Measurements from ENCODE around the gene THADA.

Gene THADA

GRCh38 chr2:43438342-43438741 lies 157.5 kb downstream of the THADA start:
- no peak overlapping the region for H3K4me3 ChIP-seq (ENCODE audit: low read depth, low read length)
- TF ChIP-seq CTCF (IDR thresholded peaks at IDR 0.05; ENCODE audit: low read depth, low read length), result no peak

- H3K4me3 ChIP-seq (ENCODE audit: low read depth, low read length), result no peak overlapping the region
- no peak for TF ChIP-seq CTCF (IDR thresholded peaks at IDR 0.05; ENCODE audit: low read depth, low read length)
Measured at GRCh38 chr2:43437363-43437762, 158.5 kb downstream of the THADA start.

DNA sequence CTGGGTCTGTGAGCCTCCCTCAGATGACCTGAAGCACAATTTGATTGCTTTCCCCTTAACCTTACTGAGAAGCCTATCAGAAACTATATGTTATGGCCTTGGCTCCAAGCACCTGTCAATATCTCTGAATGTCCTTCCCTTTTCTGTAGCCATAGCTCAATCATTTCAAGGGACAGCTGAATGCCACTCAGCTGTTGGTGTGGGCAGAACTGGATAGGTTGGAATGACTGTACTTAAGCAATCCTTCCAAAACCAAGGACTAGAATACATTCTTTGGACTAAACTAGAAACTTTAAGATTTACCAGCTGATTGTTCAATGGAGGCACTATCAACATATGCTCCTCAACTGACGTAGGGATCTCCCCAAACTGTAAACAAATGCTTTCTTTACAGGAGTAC lies 159.4 kb downstream of the THADA start:
- TF ChIP-seq CTCF (IDR thresholded peaks at IDR 0.05; ENCODE audit: low read depth, low read length), result no peak
- no peak overlapping the region for H3K4me3 ChIP-seq (ENCODE audit: low read depth, low read length)

DNA sequence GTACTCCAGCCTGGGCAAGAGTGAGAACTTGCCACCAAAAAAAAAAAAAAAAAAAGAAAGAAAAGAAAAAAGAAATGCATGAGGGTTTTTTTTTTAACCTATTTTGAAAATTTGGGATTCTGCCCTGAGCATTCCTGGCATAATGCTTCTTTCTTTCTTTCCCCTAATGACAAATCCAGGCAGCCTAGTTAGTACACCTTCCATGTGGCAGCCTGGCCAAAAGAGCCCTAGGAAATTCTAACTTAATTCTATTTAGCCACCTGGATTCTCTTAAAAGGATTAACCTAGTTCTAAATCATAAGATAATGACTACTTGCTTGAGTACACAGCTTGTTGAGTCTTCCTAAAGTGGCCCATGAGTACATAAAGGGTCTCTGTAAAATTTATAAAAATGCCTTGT lies 160.1 kb downstream of the THADA start:
- no peak for TF ChIP-seq CTCF (IDR thresholded peaks at IDR 0.05; ENCODE audit: low read depth, low read length)
- H3K4me3 ChIP-seq (ENCODE audit: low read depth, low read length), result no peak overlapping the region

DNA sequence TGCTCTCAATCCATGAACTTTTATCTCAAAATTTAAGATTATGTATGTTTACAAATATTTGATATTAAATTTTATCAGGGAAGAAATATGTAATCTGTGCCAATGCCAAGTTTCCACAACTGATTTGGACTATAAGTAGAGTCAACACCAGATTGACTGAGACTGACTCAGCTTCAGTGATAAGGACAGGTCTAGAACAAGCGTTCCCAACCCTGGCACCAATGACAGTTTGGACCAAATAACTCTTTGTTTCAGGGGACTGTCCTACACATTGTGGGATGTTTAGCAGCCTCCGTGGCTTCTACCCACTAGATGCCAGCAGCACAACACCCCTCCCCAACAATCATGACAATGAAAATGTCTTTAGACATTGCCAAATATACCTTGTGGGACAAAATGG lies 165.3 kb downstream of the THADA start:
- H3K4me3 ChIP-seq (ENCODE audit: low read depth, low read length), result no peak overlapping the region
- TF ChIP-seq CTCF (IDR thresholded peaks at IDR 0.05; ENCODE audit: low read depth, low read length), result no peak

GRCh38 chr2:43429369-43429768 lies 166.5 kb downstream of the THADA start:
- TF ChIP-seq CTCF (IDR thresholded peaks at IDR 0.05; ENCODE audit: low read depth, low read length), result no peak
- H3K4me3 ChIP-seq (ENCODE audit: low read depth, low read length), result no peak overlapping the region

GRCh38 chr2:43427032-43427424 lies 168.8 kb downstream of the THADA start:
- H3K4me3 ChIP-seq (ENCODE audit: low read depth, low read length), result no peak overlapping the region
- TF ChIP-seq CTCF (IDR thresholded peaks at IDR 0.05; ENCODE audit: low read depth, low read length), result no peak
